IMR-90 (cell line): ENCODE results near the gene HSD17B11. TPM values are rescaled to one million over a fixed set of nuclear protein-coding genes. Genes with fewer than 3 reads are reported as not detected.

Experiments used
- ATAC-seq: fragments of 200-7000 bp; cut with Tn5 transposase; 2 replicates; pipeline ENCODE4 v1.9.1; 2020; ENCODE audit warnings: low read depth, mild to moderate bottlenecking, moderate library complexity
- BruUV-seq: library from RNA; stranded (reverse); fragments of 400-500 nt; replicated peaks from 2 replicates; lab custom pipeline; 2021; lab: Mats Ljungman, UMichigan
- CTCF ChIA-PET: fragments of 300-600 bp; formaldehyde crosslinking; extraction: SDS; loops from one replicate; lab custom pipeline; 2021; ENCODE audit warnings: antibody characterized with exemption; lab: Yijun Ruan, JAX
- POLR2A ChIA-PET: fragments of 300-600 bp; sonication (Branson Sonifier 250); formaldehyde crosslinking; loops from one replicate; lab custom pipeline; 2022; ENCODE audit warnings: antibody characterized with exemption; ENCODE audit not compliant: unreplicated experiment; lab: Charles Lee
- DNase-seq: peaks from one replicate; pipeline ENCODE4 v3.0.0; 2013
- H2AFZ ChIP-seq: replicated peaks from 2 replicates; pipeline ENCODE3; 2013; ENCODE audit warnings: low read length, mild to moderate bottlenecking; ENCODE audit not compliant: poor library complexity
- H2AK5ac ChIP-seq: 2 replicates; pipeline ENCODE4 v1.6.1; 2013; ENCODE audit warnings: low read depth, low read length, inconsistent platforms
- H2AK9ac ChIP-seq: replicated peaks from 2 replicates; pipeline ENCODE3; 2013; ENCODE audit warnings: mild to moderate bottlenecking, low read depth, low read length, moderate library complexity; ENCODE audit not compliant: poor library complexity
- H2BK120ac ChIP-seq: 2 replicates; pipeline ENCODE4 v1.6.1; 2013; ENCODE audit warnings: low read depth, low read length, inconsistent platforms
- H2BK15ac ChIP-seq: 3 replicates; pipeline ENCODE4 v1.6.1; 2013; ENCODE audit warnings: low read depth, low read length, inconsistent platforms
- H2BK20ac ChIP-seq: 2 replicates; pipeline ENCODE4 v1.6.1; 2013; ENCODE audit warnings: low read depth, mild to moderate bottlenecking, inconsistent platforms, low read length, moderate library complexity
- H2BK5ac ChIP-seq: 2 replicates; pipeline ENCODE4 v1.6.1; 2013; ENCODE audit warnings: mild to moderate bottlenecking, low read depth, low read length, inconsistent platforms; ENCODE audit not compliant: poor library complexity, severe bottlenecking
- H3K14ac ChIP-seq: replicated peaks from 2 replicates; pipeline ENCODE4 v1.6.1; 2013; ENCODE audit warnings: low read depth, low read length, inconsistent platforms
- H3K18ac ChIP-seq: 2 replicates; pipeline ENCODE4 v1.6.1; 2013; ENCODE audit warnings: low read depth, low read length, control low read depth
- H3K23ac ChIP-seq: 2 replicates; pipeline ENCODE4 v1.6.1; 2013; ENCODE audit warnings: low read depth, low read length, inconsistent platforms
- H3K27ac ChIP-seq: 2 replicates; pipeline ENCODE4 v1.5.1; 2013; ENCODE audit warnings: mild to moderate bottlenecking, control low read depth, low read length; ENCODE audit not compliant: insufficient read depth
- H3K27me3 ChIP-seq: 2 replicates; pipeline ENCODE4 v1.6.1; 2013; ENCODE audit warnings: low read length; ENCODE audit not compliant: control insufficient read depth, insufficient read depth
- H3K36me3 ChIP-seq: 2 replicates; pipeline ENCODE4 v1.6.1; 2013; ENCODE audit warnings: low read length, mixed read lengths; ENCODE audit not compliant: control insufficient read depth, insufficient read depth
- H3K4ac ChIP-seq: 2 replicates; pipeline ENCODE4 v1.6.1; 2013; ENCODE audit warnings: low read depth, low read length, inconsistent platforms
- H3K4me1 ChIP-seq: 2 replicates; pipeline ENCODE4 v1.6.1; 2013; ENCODE audit warnings: low read length, mixed read lengths; ENCODE audit not compliant: control insufficient read depth, insufficient read depth
- H3K4me2 ChIP-seq: 2 replicates; pipeline ENCODE4 v1.6.1; 2013; ENCODE audit warnings: low read depth, mild to moderate bottlenecking, control low read depth, low read length, moderate library complexity
- H3K4me3 ChIP-seq: 2 replicates; pipeline ENCODE4 v1.5.1; 2013; ENCODE audit warnings: low read depth, mild to moderate bottlenecking, control low read depth, low read length, moderate library complexity; ENCODE audit not compliant: insufficient read depth
- H3K56ac ChIP-seq: 2 replicates; pipeline ENCODE4 v1.6.1; 2013; ENCODE audit warnings: low read length, inconsistent platforms; ENCODE audit not compliant: insufficient read depth; ENCODE audit errors: extremely low read depth
- H3K79me1 ChIP-seq, 2 experiments: 2 replicates each; pipeline ENCODE4 v1.6.1; 2013; ENCODE audit warnings: low read length in 2 of 2, inconsistent platforms in 1 of 2, low read depth in 1 of 2
- H3K9ac ChIP-seq: 2 replicates; pipeline ENCODE4 v1.6.1; 2013; ENCODE audit warnings: low read depth, low read length, control low read depth
- H3K9me1 ChIP-seq: 2 replicates; pipeline ENCODE4 v1.6.1; 2013; ENCODE audit warnings: low read length, inconsistent platforms; ENCODE audit not compliant: insufficient read depth
- H3K9me3 ChIP-seq: 2 replicates; pipeline ENCODE4 v1.6.1; 2013; ENCODE audit warnings: low read length; ENCODE audit not compliant: control insufficient read depth, insufficient read depth
- H4K20me1 ChIP-seq: 2 replicates; pipeline ENCODE4 v1.6.1; 2013; ENCODE audit warnings: low read length, inconsistent platforms; ENCODE audit not compliant: insufficient read depth
- H4K5ac ChIP-seq: 2 replicates; pipeline ENCODE4 v1.6.1; 2013; ENCODE audit warnings: mild to moderate bottlenecking, low read depth, low read length, control low read depth
- H4K8ac ChIP-seq, 2 experiments: 2 replicates each; pipeline ENCODE4 v1.6.1; 2013; ENCODE audit warnings: low read depth in 2 of 2, low read length in 2 of 2, control low read depth in 1 of 2, inconsistent platforms in 1 of 2
- H4K91ac ChIP-seq: 2 replicates; pipeline ENCODE4 v1.6.1; 2013; ENCODE audit warnings: low read depth, low read length, inconsistent platforms; ENCODE audit not compliant: insufficient read depth
- BHLHE40 ChIP-seq: fragments of 150-350 bp; IDR thresholded peaks from 2 replicates; pipeline ENCODE4 v1.6.1; 2016; ENCODE audit warnings: mild to moderate bottlenecking, low read depth, low read length
- NFE2L2 ChIP-seq: fragments of 150-350 bp; IDR thresholded peaks from 2 replicates; pipeline ENCODE4 v1.6.1; 2016; ENCODE audit warnings: low read depth, mild to moderate bottlenecking, low read length
- RAD21 ChIP-seq: IDR thresholded peaks from 2 replicates; pipeline ENCODE4 v1.6.1; 2012; ENCODE audit warnings: low read length, improper control_type of control experiment
- RCOR1 ChIP-seq: IDR thresholded peaks from 2 replicates; pipeline ENCODE4 v1.6.1; 2012; ENCODE audit warnings: mild to moderate bottlenecking, low read length, improper control_type of control experiment; ENCODE audit not compliant: insufficient replicate concordance
- RFX5 ChIP-seq: IDR thresholded peaks from 2 replicates; pipeline ENCODE4 v1.8.0; 2012; ENCODE audit warnings: low read depth, mild to moderate bottlenecking, low read length, moderate library complexity
- WGBS, 2 experiments: methylation state at CpG; one replicate each; pipeline versions ENCODE4 v1.1.5 to v1.1.7; 2013; ENCODE audit warnings: missing lambda C conversion rate in 2 of 2; ENCODE audit not compliant: insufficient read length in 1 of 2; ENCODE audit errors: extremely low coverage in 2 of 2; 5-methylcytosine and 5-hydroxymethylcytosine counted together
- dilution Hi-C: fragments of 300-500 bp; cut with HindIII; formaldehyde crosslinking; loops from one replicate; pipeline ENCODE4 v1.14.3; 2018; ENCODE audit warnings: low sequenced_read_pairs; ENCODE audit not compliant: unreplicated experiment
- in situ Hi-C: fragments of 300-500 bp; cut with MboI; formaldehyde crosslinking; loops from 3 replicates; pipeline ENCODE4 v1.14.3; 2019; ENCODE audit warnings: low sequenced_read_pairs, inconsistent platforms, mixed read lengths
- intact Hi-C: fragments of 100-400 bp; cut with micrococcal nuclease; formaldehyde crosslinking; loops from 2 replicates; pipeline ENCODE4 v1.10.0; 2022
- polyA plus RNA-seq, 3 experiments: library from polyadenylated mRNA; depleted of rRNA; stranded (reverse); fragments of >200 nt; gene quantifications; 2 replicates each; pipeline ENCODE4 v1.2.3, GENCODE V29; 2012; ENCODE audit warnings: low replicate concordance in 1 of 3
- total RNA-seq: library from RNA; depleted of rRNA; stranded (reverse); fragments of >200 nt; gene quantifications from 2 replicates; pipeline ENCODE4 v1.2.3, GENCODE V29; 2012
- TF ChIP-seq, protein P1 (sequence below): conservative IDR thresholded peaks from 2 replicates; pipeline ENCODE4 v1.5.1; 2012; ENCODE audit warnings: mild to moderate bottlenecking, low read depth, low read length, improper control_type of control experiment
- TF ChIP-seq, protein P2 (sequence below): fragments of 150-350 bp; IDR thresholded peaks from 2 replicates; pipeline ENCODE4 v1.6.1; 2016; ENCODE audit warnings: low read depth, mild to moderate bottlenecking, low read length, moderate library complexity, borderline replicate concordance

HSD17B11 gene
- total and polyA plus RNA-seq, 2 of the 4 experiments (the other 2 are of a cell fraction), result 11.3 to 12.0 TPM

DNA sequence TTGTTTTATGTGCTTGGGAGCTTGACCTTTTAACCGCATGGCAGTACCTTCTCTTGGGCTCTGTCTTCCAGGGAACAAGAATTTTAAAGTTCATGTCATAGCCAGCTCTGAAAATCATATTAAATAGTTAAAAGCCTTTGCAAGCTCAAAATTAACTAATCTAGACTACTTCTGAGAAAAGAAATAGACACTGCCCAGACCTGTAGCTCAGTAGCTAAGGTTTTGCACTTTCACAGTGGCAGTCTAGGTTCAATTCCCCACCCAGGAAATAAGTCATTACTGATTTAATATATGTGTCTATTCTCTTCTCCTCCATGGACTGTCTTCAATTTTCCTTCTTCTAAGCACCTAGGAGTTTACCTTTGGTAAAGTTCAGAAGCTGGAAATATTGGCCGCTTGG, 27.4 kb downstream of the HSD17B11 start:
- H2BK20ac ChIP-seq, result no peak overlapping the region
- H3K14ac ChIP-seq, result no peak overlapping the region
- no peak for TF ChIP-seq RFX5
- TF ChIP-seq, protein P1, sequence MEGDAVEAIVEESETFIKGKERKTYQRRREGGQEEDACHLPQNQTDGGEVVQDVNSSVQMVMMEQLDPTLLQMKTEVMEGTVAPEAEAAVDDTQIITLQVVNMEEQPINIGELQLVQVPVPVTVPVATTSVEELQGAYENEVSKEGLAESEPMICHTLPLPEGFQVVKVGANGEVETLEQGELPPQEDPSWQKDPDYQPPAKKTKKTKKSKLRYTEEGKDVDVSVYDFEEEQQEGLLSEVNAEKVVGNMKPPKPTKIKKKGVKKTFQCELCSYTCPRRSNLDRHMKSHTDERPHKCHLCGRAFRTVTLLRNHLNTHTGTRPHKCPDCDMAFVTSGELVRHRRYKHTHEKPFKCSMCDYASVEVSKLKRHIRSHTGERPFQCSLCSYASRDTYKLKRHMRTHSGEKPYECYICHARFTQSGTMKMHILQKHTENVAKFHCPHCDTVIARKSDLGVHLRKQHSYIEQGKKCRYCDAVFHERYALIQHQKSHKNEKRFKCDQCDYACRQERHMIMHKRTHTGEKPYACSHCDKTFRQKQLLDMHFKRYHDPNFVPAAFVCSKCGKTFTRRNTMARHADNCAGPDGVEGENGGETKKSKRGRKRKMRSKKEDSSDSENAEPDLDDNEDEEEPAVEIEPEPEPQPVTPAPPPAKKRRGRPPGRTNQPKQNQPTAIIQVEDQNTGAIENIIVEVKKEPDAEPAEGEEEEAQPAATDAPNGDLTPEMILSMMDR, result no peak
- TF ChIP-seq RCOR1, result no peak
- TF ChIP-seq BHLHE40, result no peak
- no peak for TF ChIP-seq NFE2L2
- TF ChIP-seq, protein P2, sequence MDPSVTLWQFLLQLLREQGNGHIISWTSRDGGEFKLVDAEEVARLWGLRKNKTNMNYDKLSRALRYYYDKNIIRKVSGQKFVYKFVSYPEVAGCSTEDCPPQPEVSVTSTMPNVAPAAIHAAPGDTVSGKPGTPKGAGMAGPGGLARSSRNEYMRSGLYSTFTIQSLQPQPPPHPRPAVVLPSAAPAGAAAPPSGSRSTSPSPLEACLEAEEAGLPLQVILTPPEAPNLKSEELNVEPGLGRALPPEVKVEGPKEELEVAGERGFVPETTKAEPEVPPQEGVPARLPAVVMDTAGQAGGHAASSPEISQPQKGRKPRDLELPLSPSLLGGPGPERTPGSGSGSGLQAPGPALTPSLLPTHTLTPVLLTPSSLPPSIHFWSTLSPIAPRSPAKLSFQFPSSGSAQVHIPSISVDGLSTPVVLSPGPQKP, result no peak
- TF ChIP-seq RAD21, result no peak
- no peak overlapping the region for H3K9ac ChIP-seq
- H4K5ac ChIP-seq, result no peak overlapping the region
- H3K56ac ChIP-seq, result no peak overlapping the region
- no peaks in the 10 kb centered on the region for H3K9me1 ChIP-seq
- H3K79me1 ChIP-seq, result no peaks in the 10 kb centered on the region
- no peak overlapping the region for H3K27ac ChIP-seq
- no peak overlapping the region for H3K18ac ChIP-seq
- 100% methylated on average over 1 of the region's 2 CpGs; no CpG with 5 or more reads in 1 of the 2 experiments for WGBS, 2 experiments
- no TSS peak for BruUV-seq
- H3K4me1 ChIP-seq, result no peaks in the 10 kb centered on the region
- H3K4ac ChIP-seq, result no peak overlapping the region
- DNase-seq, result no peak
- no peak overlapping the region for H3K4me2 ChIP-seq
- POLR2A ChIA-PET, result no interaction called here
- intact Hi-C loops, result no loop called here
- H4K8ac ChIP-seq, result no peak overlapping the region
- no peak overlapping the region for H2BK5ac ChIP-seq
- H2BK120ac ChIP-seq, result no peak overlapping the region
- CTCF ChIA-PET, result interaction anchor here (0.5 to 2.0 kb wide), 4 partner anchors 9 to 441 kb away, joined by 3 to 8 read pairs (median 4); no protein-coding TSS in a partner anchor
- H2BK15ac ChIP-seq, result no peak overlapping the region
- no peak overlapping the region for H2AFZ ChIP-seq
- no peaks in the 10 kb centered on the region for H3K27me3 ChIP-seq
- no peak for ATAC-seq
- dilution Hi-C loops, result no loop called here
- H3K4me3 ChIP-seq, result no peak overlapping the region
- H2AK5ac ChIP-seq, result no peak overlapping the region
- H3K9me3 ChIP-seq, result no peaks in the 10 kb centered on the region
- H3K36me3 ChIP-seq, result peaks cover 10% of the 10 kb centered on the region
- H2AK9ac ChIP-seq, result no peak overlapping the region
- H4K91ac ChIP-seq, result no peak overlapping the region
- no peaks in the 10 kb centered on the region for H4K20me1 ChIP-seq
- H3K23ac ChIP-seq, result no peak overlapping the region
- in situ Hi-C loops, result no loop called here
